B cell (primary cell): ENCODE measurements around the gene PPP2R1A. TPM values are rescaled to one million over a fixed set of nuclear protein-coding genes. Genes with fewer than 3 reads are reported as not detected.

Source experiments
- ATAC-seq: fragments of 200-7000 bp; cut with Tn5 transposase; one replicate; pipeline ENCODE4 v1.10.0; 2021; ENCODE audit warnings: low read depth, mild to moderate bottlenecking, moderate number of reproducible peaks, moderate library complexity
- CTCF ChIA-PET: fragments of 350-600 bp; sonication (Branson Sonifier 250); formaldehyde crosslinking; loops from one replicate; lab custom pipeline; 2021; ENCODE audit warnings: antibody characterized with exemption, inconsistent platforms; lab: Charles Lee
- POLR2A ChIA-PET: fragments of 350-600 bp; sonication (Branson Sonifier 250); formaldehyde crosslinking; loops from one replicate; lab custom pipeline; 2021; ENCODE audit warnings: antibody characterized with exemption; lab: Charles Lee
- DNase-seq: peaks from one replicate; pipeline ENCODE4 v3.0.0; 2013
- H2AFZ ChIP-seq: 2 replicates; pipeline ENCODE4 v1.6.1; 2012; ENCODE audit warnings: mild to moderate bottlenecking, low read depth, low read length; ENCODE audit not compliant: insufficient read depth, poor library complexity, severe bottlenecking
- H3K27ac ChIP-seq, 2 donors: 1 replicate in 1 of 2; 2 replicates in 1 of 2; pipeline ENCODE4 v1.5.1; 2012 to 2013; ENCODE audit warnings: low read length in 2 of 2, mild to moderate bottlenecking in 2 of 2, moderate library complexity in 1 of 2
- H3K27me3 ChIP-seq, 4 experiments: fragments of 200-600 bp in 1 of 4; sonication (generic) in 1 of 4; replicated peaks in 1 of 4; 1 replicate in 2 of 4; 2 replicates in 2 of 4; pipeline versions ENCODE4 v1.6.1 to v1.7.0; 2013 to 2016; ENCODE audit warnings: low read length in 3 of 4, mild to moderate bottlenecking in 2 of 4, mixed read lengths in 1 of 4, moderate library complexity in 1 of 4; ENCODE audit not compliant: insufficient read depth in 4 of 4, control insufficient read depth in 3 of 4; ENCODE audit errors: control extremely low read depth in 1 of 4
- H3K36me3 ChIP-seq, 2 experiments: replicated peaks in 1 of 2; 1 replicate in 1 of 2; 2 replicates in 1 of 2; pipeline versions ENCODE4 v1.6.1 to v1.7.1; 2013; ENCODE audit warnings: low read length in 1 of 2; ENCODE audit not compliant: insufficient read depth in 2 of 2, control insufficient read depth in 1 of 2; ENCODE audit errors: control extremely low read depth in 1 of 2, extremely low read depth in 1 of 2
- H3K4me1 ChIP-seq, 2 donors: fragments of 200-600 bp in 1 of 2; sonication (generic) in 1 of 2; 1 replicate in 1 of 2; 2 replicates in 1 of 2; pipeline versions ENCODE4 v1.5.1 to v1.6.1; 2013 to 2017; ENCODE audit warnings: low read length in 2 of 2; ENCODE audit not compliant: control insufficient read depth in 2 of 2, insufficient read depth in 2 of 2
- H3K4me2 ChIP-seq: replicated peaks from 2 replicates; pipeline ENCODE3; 2012; ENCODE audit warnings: mild to moderate bottlenecking, low read depth, low read length; ENCODE audit not compliant: poor library complexity, severe bottlenecking
- H3K4me3 ChIP-seq, 5 experiments: fragments of 200-600 bp in 1 of 5; sonication (generic) in 1 of 5; 1 replicate in 3 of 5; 2 replicates in 2 of 5; pipeline versions ENCODE4 v1.5.1 to v1.7.0; 2011 to 2016; ENCODE audit warnings: low read length in 4 of 5, mild to moderate bottlenecking in 4 of 5, low read depth in 2 of 5, control low read depth in 1 of 5, moderate library complexity in 1 of 5; ENCODE audit not compliant: insufficient read depth in 1 of 5; ENCODE audit errors: control extremely low read depth in 1 of 5, extremely low read depth in 1 of 5
- H3K79me2 ChIP-seq: fragments of 200-600 bp; sonication (generic); one replicate; pipeline ENCODE4 v1.6.0; 2016; ENCODE audit warnings: low read length; ENCODE audit not compliant: control insufficient read depth, insufficient read depth
- H3K9ac ChIP-seq: fragments of 200-600 bp; sonication (generic); 2 replicates; pipeline ENCODE4 v1.6.1; 2017; ENCODE audit warnings: mild to moderate bottlenecking, low read length, moderate library complexity
- H3K9me3 ChIP-seq, 3 donors: one replicate each; pipeline versions ENCODE4 v1.6.1 to v1.7.1; 2013; ENCODE audit warnings: low read length in 2 of 3; ENCODE audit not compliant: control insufficient read depth in 2 of 3, insufficient read depth in 1 of 3; ENCODE audit errors: control extremely low read depth in 1 of 3
- H4K20me1 ChIP-seq: 2 replicates; pipeline ENCODE4 v1.6.0; 2012; ENCODE audit warnings: mild to moderate bottlenecking, low read length; ENCODE audit not compliant: insufficient read depth, control insufficient read depth, poor library complexity, severe bottlenecking
- H3K27ac Mint-ChIP-seq: one replicate; pipeline ENCODE4 v1.8.0; 2021; ENCODE audit warnings: mixed read lengths
- H3K27me3 Mint-ChIP-seq: one replicate; pipeline ENCODE4 v1.8.0; 2021; ENCODE audit warnings: mixed read lengths
- H3K4me1 Mint-ChIP-seq: one replicate; pipeline ENCODE4 v1.8.0; 2021; ENCODE audit warnings: mixed read lengths
- H3K4me3 Mint-ChIP-seq: one replicate; pipeline ENCODE4 v1.8.0; 2021; ENCODE audit warnings: mixed read lengths
- H3K9me3 Mint-ChIP-seq: one replicate; pipeline ENCODE4 v1.8.0; 2022; ENCODE audit warnings: mixed read lengths; ENCODE audit not compliant: insufficient read depth
- CTCF ChIP-seq: fragments of 200-600 bp; IDR thresholded peaks from one replicate; pipeline ENCODE4 v1.8.0; 2022; ENCODE audit warnings: antibody characterized with exemption, mild to moderate bottlenecking
- EZH2 ChIP-seq: IDR thresholded peaks from 2 replicates; pipeline ENCODE4 v1.6.1; 2012; ENCODE audit warnings: borderline replicate concordance, low read depth, mild to moderate bottlenecking, moderate library complexity, low read length; ENCODE audit not compliant: insufficient read depth, poor library complexity, severe bottlenecking
- WGBS: methylation state at CpG from one replicate; pipeline ENCODE4 v1.1.5; 2013; ENCODE audit warnings: missing lambda C conversion rate; ENCODE audit not compliant: insufficient coverage; 5-methylcytosine and 5-hydroxymethylcytosine counted together
- intact Hi-C: fragments of 100-400 bp; cut with micrococcal nuclease; formaldehyde crosslinking; loops from one replicate; pipeline ENCODE4 v1.10.0; 2022
- polyA plus RNA-seq: library from polyadenylated mRNA; depleted of rRNA; stranded (reverse); fragments of >200 nt; gene quantifications from 2 replicates; pipeline ENCODE4 v1.2.3, GENCODE V29; 2012
- total RNA-seq, 2 donors: library from RNA; stranded (reverse); fragments of 120-200 nt in 1 of 2; gene quantifications; 1 replicate in 1 of 2; 2 replicates in 1 of 2; pipeline versions ENCODE4 v1.2.3 to v1.2.4, GENCODE V29; 2013 to 2022

Gene PPP2R1A
- total and polyA plus RNA-seq, 2 donors (not counting 1 experiment from before 2014, with no cell fraction given): 108 to 202 TPM

GRCh38 chr19:52170304-52170703, 19.5 kb upstream of the PPP2R1A start:
- peak overlapping the region; percentile 93 for H2AFZ ChIP-seq
- 33% methylated on average over 5 of the region's 5 CpGs for WGBS
- H3K27ac ChIP-seq: peak overlapping the region in 1 of 2 donors; percentile 90

More at GRCh38 chr19:52170304-52170703, 19.5 kb upstream of the PPP2R1A start:
- Histone ChIP-seq H3K36me3 (peaks cover 12 to 27% of the 10 kb centered on the region in 2 experiments), H3K4me3 (peak overlapping the region; percentile 71 to 100 (median 82)), H3K4me2 (peak overlapping the region; percentile 96), H3K27me3 (no peaks in the 10 kb centered on the region), H3K9me3 (peaks cover 0 to 5% (median 0%) of the 10 kb centered on the region in 3 donors), H3K9ac (peak overlapping the region; percentile 97), H3K79me2 (peaks cover 15% of the 10 kb centered on the region), H3K4me1 (peaks cover 17 to 20% of the 10 kb centered on the region in 2 donors), H4K20me1 (no peaks in the 10 kb centered on the region)
- Mint-ChIP-seq H3K27ac (peak overlapping the region; percentile 97), H3K4me3 (peak overlapping the region; percentile 98), H3K27me3 (no peaks in the 10 kb centered on the region), H3K4me1 (peaks cover 35% of the 10 kb centered on the region), H3K9me3 (no peaks in the 10 kb centered on the region)
- DNase-seq (no peak), ATAC-seq (no peak)
- intact Hi-C loops: loop anchor here (5.0 to 10.0 kb wide), 2 partner anchors 126 to 1697 kb away; partner anchors contain the start of genes MYADM and ZNF432
- TF ChIP-seq EZH2 (no peak), CTCF (no peak)
- ChIA-PET CTCF (no interaction called here), POLR2A (no interaction called here)
